Measurements from ENCODE around the gene HK1.

- TF ChIP-seq EP300 (IDR thresholded peaks at IDR 0.05) (no peak), CTCF (IDR thresholded peaks at IDR 0.05) (no peak), POLR2A (IDR thresholded peaks at IDR 0.05) (no peak), POLR2AphosphoS5 (IDR thresholded peaks at IDR 0.05) (no peak)
Measured at GRCh38 chr10:69334302-69335062, 56.2 kb downstream of the HK1 start.

Data from gastroesophageal sphincter (tissue), 3 donors.